ENCODE results near the gene MYO1C.

GRCh38 chr17:1471490-1471889 lies 21.0 kb downstream of the MYO1C start:
- TF ChIP-seq CTCF (IDR thresholded peaks at IDR 0.05 in 2 of 3, conservative IDR thresholded peaks at IDR 0.05 in 1 of 3; ENCODE audit: insufficient read depth in 2 of 3, low read depth in 1 of 3, low read length in 3 of 3) (no peak), TAF1 (IDR thresholded peaks at IDR 0.05; ENCODE audit: control insufficient read depth, extremely low read depth, insufficient read depth, low read length, severe bottlenecking) (no peak), BRF1 (IDR thresholded peaks at IDR 0.05; ENCODE audit: borderline replicate concordance, extremely low read depth, insufficient read length) (no peak), EP300 (IDR thresholded peaks at IDR 0.05; ENCODE audit: low read length) (no peak), ZNF408 (CRISPR knock-in tag; IDR thresholded peaks at IDR 0.05; ENCODE audit: low read depth) (no peak), POLR2AphosphoS5 (IDR thresholded peaks at IDR 0.05; ENCODE audit: control insufficient read depth, insufficient read depth, low read depth, low read length) (no peak)
- TF ChIP-seq, protein P1, sequence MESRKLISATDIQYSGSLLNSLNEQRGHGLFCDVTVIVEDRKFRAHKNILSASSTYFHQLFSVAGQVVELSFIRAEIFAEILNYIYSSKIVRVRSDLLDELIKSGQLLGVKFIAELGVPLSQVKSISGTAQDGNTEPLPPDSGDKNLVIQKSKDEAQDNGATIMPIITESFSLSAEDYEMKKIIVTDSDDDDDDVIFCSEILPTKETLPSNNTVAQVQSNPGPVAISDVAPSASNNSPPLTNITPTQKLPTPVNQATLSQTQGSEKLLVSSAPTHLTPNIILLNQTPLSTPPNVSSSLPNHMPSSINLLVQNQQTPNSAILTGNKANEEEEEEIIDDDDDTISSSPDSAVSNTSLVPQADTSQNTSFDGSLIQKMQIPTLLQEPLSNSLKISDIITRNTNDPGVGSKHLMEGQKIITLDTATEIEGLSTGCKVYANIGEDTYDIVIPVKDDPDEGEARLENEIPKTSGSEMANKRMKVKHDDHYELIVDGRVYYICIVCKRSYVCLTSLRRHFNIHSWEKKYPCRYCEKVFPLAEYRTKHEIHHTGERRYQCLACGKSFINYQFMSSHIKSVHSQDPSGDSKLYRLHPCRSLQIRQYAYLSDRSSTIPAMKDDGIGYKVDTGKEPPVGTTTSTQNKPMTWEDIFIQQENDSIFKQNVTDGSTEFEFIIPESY (CRISPR knock-in tag; IDR thresholded peaks at IDR 0.05) = no peak
